Measurements from ENCODE around the gene BTAF1.

BTAF1 gene

DNA sequence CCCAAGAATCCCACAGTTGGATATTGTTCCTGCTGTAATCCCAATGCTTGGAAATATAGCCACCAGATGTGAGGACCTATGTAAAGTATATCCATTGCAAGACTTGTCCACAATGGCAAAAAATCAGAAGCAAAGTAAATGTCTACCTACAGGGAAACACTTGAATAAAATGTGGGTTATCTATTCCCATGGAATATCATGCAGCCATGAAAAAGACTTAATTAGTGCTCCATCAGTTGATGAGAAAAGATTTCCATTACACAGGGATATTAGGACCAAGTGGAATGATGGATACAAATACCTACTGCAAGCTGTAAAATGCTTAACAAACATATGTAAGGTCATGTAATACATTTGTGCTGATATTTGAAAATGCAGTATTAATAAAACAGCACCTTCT, 131.2 kb downstream of the BTAF1 start:
- DNase-seq, result no peak

DNA sequence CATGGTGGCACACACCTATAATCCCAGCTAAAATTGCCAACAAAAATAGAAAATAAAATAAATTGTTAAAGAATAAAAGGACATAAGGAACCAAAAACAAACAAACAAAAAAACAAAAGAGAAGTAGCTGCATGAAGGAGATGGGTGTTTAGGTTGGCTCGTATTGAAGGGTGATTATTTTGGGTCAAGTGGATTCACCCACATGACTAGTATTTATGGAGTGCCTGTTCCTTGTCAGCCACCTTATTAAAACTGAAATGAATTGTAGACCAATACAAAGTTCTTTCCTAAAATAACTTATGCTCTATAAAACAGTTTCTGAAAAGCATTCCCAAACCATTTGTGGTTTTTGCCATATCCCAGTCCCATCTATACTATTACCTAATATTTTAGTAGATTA, 138.7 kb downstream of the BTAF1 start:
- no peak for DNase-seq

DNA sequence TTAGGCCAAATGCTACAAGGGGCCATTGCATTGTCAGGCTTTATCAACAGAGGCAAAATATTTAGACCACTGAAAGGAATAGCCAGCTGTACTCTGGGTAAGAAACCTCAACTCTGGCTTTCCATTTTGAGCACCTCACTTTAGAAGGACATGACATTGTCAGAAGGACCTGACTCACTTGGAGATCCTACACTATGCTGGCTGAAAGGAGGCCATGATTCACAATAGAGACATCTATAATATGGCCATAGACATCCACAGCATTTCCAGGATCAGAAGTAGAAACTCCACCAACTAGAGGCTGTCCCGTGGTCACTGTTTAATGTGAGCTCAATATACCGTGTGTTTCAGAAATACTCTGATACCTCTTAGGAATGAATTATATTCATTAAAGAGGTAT, 140.9 kb downstream of the BTAF1 start:
- no peak for DNase-seq

DNA sequence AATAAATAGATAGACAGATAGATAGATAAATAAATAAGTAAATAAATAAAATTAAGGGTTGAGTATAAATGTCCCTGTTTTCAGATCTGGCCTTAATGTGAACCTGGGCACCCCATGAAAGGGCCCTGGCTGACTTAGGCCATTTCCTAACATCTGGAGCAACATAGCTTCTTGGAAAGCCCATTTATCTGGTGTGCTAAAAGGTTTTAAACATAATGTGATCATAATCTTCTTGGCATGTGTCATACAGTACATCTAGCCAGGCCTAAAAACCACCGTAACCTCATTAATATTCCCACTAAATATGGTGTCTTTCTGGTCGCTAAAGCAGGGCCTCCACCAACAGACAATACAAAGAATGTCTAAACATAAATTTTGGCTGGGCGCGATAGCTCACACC, 142.8 kb downstream of the BTAF1 start:
- no peak for DNase-seq

DNA sequence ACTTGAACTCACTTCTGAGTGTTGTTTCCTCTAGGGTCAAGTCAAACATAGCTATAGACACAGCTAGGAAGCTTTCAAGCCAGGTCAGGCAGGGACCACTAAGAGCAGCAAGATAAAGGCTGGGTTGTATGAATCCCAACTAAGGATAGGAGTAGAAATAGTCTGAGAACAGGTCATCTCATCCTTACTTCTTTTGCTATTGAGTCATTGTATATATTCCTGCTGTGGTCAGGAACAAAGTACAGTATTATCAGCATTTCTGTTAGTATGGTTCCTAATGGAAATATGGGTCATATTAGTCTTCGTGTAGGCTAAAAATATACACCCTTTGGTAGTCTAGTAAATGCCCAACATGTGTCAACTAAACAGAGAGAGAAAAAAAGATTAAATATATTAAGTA, 145.3 kb downstream of the BTAF1 start:
- no peak for DNase-seq

DNA sequence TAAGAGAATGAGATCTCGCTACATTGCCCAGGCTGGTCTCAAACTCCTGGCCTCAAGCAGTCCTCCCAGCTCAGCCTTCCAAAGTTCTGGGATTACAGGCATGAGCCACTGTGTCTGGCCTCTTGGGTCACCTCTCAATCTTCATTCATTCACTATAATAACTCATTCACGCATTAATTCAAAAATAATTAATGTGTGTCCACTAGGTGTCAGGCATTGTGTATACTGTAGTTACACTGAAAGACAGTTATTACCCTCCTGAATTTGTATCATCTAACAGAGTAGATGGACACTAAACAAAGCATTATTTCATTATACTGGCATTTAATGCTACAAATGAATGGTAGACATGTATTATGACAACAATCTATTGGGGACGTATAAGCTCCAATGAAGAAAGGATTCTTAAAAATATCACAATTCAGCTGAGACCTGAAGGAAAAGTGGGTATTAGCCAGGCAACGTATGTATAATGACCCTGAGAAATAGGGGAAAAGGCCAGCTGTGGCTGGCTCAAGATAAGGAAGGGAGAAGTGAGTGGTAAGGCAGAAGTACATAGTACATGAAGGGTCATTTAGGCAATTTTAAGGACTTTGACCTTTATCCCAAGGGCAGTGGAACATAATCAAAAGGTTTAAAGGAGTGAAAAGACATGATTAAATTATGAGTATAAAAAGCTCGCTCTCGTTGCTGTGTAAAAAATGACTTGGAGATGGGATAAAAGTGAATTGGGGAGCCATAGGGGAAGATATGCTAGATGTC, 150.7 kb downstream of the BTAF1 start:
- DNase-seq, result no peak

DNA sequence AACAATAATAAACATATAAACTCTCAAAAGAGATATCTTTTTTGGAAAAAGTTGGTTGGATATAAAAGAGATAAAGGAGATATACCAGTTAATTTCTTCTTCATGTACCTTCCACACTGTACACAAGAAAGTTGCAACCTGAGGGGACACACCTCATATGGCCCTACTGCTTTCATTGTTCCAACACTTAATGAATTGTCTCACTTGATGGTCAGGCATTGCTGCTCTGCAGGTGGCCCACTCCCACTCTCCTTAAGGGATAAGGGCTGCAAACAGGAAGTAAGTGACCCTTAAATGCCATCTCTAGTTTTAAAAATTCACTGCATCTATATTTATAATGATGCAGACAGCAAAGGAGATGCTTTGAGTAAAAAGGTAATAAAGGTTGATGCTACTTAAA, 152.3 kb downstream of the BTAF1 start:
- DNase-seq, result no peak

DNA sequence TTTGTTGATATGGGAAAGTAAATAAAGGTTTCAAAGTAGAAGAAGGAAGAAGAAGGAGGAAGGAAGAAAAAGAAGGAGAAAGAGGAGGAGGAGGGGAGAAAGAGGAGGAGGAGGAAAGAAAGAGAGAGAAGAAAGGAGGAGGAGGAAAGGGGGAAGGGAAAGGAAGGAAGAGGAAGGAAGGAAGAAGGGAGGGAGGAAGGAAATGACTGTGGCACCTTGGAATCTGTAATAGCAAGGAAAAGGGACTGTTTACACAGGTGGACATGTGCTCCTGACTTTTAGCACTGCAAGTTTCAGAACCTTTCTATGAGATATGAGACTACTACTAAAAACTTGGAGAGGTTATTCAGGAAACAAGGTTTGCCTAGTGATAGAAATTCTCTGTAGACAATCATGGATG, 153.2 kb downstream of the BTAF1 start:
- DNase-seq, result no peak

DNA sequence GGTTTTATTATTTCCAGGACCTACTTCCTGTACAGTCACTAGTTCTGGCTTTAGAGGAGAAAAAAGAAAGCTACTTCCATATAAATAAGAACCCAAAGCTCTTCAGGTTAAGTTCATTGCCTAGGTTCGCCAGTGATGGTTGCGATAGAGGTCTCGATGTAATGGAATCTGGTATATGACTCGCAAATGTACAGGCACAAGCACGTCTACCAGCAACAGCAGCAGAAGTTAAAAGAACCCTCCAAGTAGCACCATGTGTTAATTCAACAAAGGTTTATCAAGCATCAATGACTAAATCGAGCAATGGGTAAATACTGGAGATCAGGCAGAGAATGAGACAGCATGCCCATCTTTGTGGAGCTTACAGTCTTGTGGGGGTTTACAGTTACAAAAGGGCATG, 155.4 kb downstream of the BTAF1 start:
- DNase-seq, result no peak
